Fibroblast of skin of abdomen (primary cell): Measurements from ENCODE around the gene PHLPP1.

Experiments used
- DNase-seq: peaks from one replicate; pipeline ENCODE4 v3.0.0-alpha.2; 2013

Gene PHLPP1

DNA sequence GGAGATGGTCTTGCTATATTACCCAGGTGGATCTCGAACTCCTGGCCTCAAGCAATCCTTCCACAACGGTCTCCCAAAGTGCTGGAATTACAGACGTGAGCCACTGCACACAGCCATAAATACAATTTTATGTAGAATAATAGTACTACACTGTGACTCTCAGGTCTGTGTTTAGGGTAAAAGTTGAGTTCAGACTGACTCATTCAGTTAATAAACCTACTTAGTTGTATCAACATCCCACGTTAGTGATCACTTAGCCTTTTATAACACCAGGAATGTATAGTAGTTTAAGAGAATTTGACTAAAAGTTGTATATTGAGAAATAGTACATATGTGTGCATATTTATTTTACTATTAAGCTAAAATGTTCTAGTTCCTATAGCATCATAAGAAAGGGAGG, 237.5 kb downstream of the PHLPP1 start:
- no peak for DNase-seq

DNA sequence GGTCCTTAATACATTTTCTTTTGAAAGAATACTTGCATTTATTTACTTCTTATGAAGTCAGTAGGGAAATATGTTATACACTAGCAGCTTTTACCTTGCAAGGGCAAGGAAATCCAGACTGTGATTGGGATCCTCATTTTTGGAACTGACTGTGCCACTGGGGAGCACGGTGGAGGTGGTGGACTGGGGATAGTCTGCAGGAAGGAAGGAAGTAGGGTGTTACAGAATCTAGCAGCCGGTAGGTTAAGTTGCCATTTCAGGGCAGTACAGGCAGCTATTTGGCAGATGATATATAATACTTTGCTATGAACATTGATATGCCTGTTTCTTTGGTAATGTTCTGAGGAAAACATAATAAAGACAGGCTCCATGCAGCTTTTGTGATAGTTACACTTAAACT, 238.3 kb downstream of the PHLPP1 start:
- DNase-seq, result no peak

DNA sequence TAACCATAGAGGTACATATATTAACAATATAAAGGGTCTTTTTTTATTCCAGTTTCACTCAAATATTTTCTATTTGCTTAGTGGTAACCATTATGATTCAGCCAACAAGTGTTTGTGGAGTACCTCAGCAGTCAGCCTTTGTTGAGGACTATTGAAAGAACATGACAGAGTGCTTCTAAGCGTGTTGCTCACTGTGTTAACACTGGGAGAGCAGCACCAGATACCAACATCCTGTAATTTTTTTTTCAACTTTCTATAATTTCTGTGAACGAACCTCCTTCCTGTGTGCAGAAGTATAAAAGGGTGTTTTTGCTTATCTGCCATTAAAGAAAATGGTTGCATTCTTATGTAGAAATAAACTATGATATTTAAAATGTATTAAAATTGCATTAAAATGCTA, 239.0 kb downstream of the PHLPP1 start:
- DNase-seq, result no peak

DNA sequence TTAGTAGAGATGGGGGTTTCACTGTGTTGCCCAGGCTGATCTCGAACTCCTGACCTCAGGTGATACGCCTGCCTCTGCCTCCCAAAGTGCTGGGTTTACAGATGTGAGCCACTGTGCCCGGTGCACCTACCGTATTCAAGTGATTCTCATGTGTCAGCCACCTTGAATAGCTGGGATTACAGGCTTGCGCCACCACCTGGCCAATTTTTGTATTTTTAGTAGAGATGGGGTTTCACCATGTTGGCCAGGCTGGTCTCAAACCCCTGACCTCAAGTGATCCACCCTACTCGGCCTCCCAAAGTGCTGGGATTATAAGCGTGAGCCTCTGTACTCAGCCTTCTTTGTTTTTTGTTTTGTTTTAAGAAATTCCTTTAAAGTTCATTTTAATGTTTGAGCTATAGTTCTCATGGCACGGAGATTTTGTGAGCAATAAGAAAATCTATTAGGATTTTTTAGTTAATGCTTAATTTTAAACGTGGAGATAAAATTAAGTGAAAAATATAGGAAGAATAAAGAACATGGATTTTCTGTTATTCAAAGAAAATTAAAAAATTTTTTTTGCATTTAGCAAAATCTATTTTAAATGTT, 242.6 kb downstream of the PHLPP1 start:
- peak; percentile 23 for DNase-seq

DNA sequence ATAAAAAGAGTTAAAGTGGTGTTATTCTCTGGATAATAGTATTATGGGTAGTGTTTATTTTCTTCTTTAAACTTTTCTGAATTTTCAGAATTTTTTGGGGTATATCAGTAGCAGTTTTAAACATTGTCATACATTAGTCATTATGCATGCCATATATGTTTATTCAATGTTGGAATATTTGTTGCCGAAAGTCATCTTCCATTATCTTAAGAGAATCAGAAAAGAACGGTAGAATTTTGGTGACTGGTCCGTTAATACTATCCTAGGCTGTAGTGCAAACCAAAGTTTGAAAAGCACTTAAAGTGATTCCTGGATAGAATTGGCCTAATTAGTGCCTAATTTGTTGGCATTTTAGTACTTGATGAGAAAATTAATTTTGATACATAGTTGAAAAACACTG, 244.1 kb downstream of the PHLPP1 start:
- no peak for DNase-seq

DNA sequence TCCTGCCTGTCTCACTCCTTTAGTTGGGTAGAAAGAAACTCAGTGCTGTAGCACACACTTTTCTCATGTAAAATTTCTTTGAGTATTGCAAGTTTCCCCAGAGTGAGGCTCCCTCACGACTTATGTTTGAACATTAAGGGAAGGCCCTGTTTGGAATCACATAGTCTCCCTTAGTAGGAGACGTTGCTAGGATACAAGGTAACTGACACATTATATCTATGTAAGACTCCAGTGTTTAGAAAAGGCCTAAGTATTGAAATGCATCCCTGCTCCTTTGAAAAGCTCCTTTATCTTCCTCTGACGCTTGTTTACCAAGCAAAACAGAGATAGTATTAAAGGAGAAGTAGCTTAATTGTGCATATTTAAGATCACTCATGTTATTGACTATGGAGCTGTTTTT, 248.2 kb downstream of the PHLPP1 start:
- DNase-seq, result no peak

DNA sequence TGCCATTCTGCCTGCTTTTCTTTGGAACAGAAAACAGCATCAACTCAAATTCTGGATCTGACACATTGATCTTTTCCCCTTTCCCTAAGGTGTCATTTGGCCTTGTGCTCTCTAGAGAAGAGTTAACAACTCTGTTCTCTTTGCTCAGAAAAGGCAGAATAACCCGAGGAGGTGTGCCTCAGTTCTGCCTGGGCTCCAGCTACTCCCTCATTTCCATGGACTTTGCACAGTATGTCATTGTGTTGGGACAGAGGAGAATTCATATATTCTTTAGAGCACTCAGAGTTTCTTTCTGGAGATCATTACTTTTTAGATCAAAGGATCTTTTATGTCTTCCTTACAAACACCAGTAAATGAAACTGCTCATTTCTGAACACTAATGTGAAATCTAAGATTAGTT, 249.1 kb downstream of the PHLPP1 start:
- DNase-seq, result no peak

DNA sequence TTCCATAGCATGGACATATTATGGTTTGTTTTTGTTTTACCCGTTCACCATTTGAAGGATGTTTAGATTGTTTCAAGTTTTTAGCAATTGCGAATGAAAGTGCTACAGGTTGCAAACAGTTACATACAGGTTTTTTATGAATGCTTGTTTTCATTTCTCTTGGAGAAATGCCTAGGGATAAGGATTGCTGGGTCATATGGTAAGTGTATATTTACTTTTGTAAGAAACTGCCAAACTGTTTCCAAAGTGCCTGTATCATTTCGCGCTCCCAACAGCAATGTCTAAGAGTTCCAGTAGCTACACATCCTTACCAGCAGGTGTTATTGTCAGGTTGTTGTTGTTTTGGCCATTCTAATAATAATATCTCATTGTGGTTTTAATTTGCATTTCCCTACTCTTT, 251.7 kb downstream of the PHLPP1 start:
- DNase-seq, result no peak

DNA sequence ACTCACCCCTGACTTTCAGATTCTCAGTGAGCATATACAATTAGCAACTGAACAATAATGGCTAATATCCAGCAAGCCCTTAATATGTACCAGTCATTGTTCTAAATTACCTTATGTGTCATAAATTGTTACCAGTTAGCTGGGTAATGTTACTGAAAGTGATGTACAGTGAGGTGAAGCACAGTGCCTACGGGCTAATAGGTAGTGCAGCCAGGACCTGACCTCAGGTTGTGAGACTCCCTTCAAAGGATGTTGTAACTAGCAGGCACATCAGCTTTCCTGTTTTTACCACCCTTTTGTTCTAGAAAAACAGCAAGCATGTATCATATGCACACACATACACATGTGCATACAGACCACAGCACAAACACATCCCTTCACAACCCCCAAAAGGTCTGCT, 258.3 kb downstream of the PHLPP1 start:
- DNase-seq, result no peak

DNA sequence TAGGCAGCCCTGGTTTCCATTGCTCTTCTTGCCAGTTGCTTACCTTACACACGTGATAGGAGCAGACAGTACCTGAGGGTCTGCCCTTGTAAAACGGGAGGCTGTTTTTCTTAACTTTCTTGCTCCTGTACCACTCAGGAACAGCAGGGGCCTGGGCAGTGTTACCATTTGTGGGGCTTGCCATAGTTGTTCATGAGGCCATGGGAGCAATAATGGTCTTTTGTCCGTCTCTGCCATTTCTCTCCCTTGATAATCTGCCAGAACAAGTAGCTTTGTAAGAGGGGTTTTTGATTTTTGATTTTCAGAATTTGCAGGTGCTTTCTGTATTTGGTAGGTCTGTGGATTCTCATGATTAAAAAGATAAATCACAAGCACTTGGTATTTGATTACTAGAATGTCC, 259.0 kb downstream of the PHLPP1 start:
- no peak for DNase-seq

DNA sequence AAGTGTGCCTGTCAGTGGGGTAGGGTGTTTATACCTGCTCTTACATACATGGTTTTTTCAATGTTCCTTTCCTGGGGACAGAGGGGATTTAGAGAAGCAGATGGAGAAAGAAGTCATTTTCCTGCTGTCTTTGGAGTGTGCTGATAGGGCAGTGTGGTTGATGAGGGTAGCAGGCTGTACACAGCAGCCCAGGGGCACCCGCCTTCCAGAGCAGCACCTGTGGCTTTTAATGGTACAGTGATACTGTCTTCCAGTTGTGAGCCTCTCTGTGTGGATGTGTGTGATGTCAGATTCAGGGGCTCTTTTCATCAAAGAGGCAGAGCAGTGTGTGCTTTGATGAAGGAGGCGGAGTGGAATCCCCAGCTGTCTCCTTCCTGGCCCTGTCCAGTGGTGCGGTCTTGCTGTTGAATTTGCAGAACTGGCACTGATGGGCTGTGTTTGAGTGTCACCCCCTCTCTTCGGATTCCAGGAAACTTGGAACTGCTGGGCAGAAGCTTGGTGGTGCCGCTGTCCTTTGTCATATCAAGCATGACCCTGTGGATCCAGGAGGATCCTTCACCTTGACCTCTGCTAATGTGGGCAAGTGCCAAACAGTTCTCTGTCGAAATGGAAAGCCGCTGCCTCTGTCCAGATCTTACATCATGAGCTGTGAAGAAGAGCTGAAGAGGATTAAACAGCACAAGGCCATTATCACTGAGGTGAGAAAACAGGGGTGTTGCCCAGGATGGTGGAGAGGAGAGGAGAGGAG, 259.8 kb downstream of the PHLPP1 start:
- DNase-seq, result no peak

DNA sequence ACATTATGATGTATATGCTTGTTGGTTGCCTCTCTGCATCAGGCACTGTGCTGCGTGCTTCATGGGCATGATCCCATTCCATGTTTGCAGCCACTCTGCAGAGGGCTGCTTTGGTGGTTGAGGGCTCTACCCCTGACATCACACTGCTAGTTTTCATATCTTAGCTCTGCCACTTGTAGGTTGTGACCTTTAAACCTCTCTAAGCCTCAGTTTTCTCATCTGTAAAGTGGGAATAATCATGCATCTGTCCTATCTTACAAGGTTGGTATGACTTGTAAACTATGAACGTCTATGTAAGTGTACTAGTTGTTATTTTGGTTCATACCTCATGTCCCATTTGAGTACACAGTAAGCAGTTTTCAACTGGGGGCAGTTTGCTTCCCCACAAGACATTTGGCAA, 260.4 kb downstream of the PHLPP1 start:
- no peak for DNase-seq

DNA sequence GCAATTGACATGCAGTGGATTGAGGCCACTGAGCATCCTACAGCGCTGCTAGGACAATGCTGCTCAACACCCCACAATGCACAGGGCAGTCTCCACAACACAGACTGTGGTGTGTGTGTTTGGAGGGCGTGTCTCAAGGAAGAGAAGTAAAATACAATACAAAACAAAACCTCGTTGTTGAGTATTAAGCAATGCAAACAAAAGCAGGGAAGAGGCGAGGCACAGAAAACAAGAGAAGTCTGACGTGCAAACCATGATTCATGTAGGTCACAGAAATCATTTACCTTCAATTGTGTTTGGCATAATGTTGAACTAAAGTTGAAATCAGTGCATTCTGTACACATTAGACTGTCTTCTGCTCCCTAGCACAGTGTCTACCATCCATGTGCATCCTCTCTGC, 260.9 kb downstream of the PHLPP1 start:
- no peak for DNase-seq

DNA sequence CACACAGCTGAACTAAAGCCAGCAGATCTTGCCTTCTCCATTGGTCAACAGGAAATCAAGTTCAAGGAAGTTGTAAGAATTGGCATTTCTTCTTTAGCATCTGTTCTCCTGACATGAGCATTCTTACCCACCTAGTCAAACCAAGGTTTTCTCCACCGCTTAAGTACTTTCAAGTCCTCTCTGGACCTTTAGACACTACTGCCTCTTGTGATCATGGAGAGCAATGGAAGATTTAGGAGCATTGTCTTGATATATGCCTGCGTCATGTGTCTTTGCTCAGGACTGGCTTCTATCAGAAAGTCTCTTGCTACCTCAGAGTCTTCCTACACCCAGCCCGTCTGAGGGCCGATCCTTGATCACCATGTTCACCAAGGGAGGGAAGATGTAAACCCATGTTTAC, 262.2 kb downstream of the PHLPP1 start:
- DNase-seq, result peak; percentile 4

DNA sequence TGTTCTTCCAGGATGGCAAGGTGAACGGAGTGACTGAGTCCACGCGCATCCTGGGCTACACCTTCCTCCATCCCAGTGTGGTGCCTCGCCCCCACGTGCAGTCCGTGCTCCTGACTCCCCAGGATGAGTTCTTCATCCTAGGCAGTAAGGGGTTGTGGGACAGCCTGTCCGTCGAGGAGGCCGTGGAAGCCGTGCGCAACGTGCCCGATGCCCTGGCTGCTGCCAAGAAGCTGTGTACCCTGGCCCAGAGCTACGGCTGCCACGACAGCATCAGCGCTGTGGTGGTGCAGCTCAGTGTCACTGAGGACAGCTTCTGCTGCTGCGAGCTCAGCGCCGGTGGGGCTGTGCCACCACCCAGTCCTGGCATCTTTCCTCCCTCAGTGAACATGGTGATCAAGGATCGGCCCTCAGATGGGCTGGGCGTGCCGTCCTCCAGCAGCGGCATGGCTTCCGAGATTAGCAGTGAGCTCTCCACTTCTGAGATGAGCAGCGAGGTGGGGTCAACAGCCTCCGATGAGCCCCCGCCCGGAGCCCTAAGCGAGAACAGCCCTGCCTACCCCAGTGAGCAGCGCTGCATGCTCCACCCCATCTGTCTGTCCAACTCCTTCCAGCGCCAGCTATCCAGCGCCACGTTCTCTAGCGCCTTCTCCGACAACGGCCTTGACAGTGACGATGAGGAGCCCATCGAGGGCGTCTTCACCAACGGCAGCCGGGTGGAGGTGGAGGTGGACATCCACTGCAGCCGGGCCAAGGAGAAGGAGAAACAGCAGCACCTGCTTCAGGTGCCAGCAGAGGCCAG, 263.1 kb downstream of the PHLPP1 start:
- DNase-seq, result no peak

DNA sequence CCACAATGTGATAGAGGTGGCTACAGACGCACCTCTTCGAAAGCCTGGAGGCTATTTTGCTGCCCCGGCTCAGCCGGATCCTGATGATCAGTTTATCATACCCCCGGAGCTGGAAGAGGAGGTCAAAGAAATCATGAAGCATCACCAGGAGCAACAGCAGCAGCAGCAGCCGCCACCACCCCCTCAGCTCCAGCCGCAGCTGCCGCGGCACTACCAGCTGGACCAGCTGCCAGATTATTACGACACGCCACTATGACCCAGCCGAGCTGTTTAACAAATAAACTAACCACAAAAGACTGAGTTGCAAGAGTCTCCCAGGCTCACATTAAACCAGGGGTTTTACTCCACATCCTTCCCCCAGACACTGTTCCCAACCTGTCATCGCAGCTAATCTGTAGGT, 263.8 kb downstream of the PHLPP1 start:
- DNase-seq, result peak; percentile 53

DNA sequence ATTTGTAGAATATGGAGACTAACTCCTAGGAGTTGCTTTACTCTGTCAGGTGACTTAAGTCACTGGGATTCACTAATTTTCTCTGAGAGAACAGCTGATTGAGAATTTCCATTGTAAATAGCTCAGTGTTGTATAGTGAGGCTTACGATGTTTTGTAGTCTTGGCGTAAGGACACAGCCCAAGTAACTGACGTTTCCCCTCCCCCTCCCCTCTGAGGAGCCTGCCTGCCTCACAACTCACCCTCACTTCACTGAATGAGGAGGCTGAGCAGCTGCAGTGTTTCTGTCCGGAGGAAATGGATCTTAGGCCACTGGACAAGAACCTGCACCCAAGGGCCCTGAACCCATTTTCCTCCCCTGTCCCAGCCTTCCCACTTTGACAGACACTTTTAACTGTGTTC, 264.6 kb downstream of the PHLPP1 start:
- DNase-seq, result no peak

DNA sequence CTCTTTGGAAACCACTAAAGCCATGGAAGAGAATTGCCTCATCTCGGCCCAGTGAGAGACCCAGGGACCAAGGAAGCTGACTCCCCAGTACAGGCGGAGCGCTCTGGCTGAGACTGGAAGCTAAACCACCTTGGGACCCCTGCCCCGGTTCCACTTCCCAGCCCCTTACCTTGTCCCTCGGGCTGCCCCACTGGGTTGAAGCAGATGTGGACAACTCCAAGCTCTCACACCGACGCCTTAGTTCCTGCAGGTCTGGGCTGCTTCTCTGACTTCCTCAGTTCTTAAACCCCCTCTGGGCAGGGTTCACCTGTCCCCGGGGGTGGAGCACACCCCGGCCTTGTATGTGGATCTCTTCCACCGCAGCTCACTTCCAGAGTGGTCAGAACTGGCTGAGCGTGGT, 266.2 kb downstream of the PHLPP1 start:
- DNase-seq, result no peak

DNA sequence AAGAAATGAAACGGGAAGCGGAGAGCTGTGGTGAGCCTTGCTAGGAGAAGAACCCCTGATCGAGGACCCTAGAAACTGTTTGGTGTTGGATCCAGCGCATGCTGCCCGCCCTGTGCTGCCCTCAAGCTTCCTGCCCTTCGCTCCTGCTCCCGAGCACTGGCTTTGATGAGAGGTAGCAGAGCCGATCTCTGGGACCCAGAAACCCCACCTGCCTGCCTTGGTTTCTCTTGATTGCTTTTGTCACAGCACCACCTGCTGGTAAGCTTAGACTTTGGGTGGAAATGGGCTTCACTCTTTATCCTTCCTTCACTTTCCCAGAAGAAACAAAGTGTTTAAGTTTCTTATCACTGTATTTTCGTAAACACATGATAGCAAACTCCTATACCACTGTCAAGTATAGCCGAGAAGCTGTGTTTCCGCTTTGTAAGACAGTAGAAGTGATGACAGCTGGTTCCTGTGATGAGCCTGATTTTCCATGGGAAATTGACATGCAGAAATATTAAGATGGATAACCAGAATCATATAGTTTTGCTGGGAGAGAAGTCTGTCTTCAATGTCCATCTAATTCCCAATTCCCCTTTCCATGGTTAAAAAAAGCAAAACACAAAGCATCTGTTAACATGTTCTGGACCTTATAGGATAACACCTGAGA, 267.4 kb downstream of the PHLPP1 start:
- peak; percentile 50 for DNase-seq

DNA sequence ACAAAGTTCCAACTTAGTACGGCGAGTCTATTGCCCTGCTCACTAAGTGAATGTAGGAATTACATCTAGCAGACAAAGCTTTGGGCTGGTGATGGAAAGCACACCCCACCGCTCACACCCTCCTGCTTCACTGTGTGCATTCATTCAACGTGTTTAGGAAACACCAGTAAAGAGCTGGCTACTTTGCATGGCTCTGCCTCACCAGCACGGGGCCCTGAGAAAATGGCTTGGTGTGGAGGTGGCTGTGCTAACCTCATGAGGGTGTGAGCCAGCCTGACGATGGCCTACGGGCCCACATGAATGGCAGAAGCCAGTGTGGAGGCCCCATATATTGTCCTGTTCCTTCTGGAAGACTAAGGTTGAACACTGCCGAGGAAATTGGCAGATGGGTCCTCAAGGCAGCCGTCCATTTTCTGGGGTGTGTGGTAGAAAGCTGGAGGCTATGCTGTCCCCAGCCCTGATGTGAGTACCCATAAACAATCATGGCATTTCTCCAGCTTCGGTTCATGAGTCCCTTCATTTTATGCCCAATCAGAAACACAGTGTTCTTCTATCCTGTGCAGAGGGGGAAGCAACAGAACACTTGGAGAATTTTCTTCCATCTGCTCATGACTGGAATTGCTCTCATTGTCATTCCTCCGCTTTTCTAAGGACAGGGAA, 269.4 kb downstream of the PHLPP1 start:
- DNase-seq, result no peak

DNA sequence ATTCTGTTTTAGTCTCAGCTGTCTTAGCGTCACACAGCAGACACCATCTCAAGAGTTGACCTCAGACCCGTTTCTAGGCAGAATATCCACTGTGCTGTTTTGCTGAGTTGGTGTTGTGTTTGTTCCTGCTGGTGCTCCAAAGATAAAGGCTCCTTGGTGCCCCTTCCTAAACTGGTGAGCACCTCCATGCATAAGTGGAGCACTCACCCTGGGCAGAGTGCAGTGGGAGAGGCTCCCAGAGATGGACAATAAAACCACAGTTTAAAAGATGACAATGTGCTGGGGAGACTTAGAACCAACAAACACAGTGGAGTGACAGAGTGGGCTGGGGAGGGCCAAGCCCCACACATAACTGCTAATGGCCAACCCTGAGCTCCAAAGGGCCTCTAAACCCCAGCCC, 271.1 kb downstream of the PHLPP1 start:
- no peak for DNase-seq

DNA sequence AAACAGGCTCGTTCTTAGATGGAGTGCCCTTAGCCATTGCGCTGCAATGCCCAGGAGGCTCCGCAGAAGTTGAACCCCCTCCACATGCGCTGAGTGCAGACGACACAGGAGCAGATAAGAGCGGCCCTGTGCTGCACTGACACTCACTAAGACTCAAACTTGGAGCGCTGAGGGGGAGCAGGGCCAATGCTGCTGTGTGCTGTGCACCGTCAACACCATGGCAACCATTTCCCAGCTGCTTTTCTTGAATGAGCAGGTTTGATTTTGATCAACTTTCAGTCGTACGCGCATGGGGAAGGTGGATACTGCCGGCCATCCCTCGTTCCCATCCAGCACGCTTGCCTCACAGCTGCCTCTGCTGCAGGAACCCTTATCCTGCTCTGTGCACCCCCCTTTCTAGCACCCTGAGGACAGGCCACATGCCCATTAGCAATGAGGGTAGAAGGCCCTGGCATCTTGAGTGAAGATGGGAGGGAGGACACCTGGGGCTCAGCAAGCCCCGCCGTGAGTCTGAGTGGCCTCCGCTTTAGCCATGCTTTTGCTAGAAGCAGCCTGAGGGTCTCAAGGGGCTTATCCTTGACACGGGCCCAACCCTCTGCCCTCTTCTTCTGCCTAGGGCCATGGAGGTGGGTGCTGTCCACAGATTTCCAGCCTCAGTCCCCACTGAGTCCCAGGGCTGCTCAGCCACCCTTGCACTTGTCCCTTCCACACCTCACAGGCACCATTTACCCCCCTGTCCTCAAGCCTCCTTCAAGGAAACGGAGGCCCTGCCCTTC, 271.9 kb downstream of the PHLPP1 start:
- DNase-seq, result no peak
